Left lung (tissue), 10 donors: ENCODE data around the gene LAS1L. TPM values are rescaled to one million over a fixed set of nuclear protein-coding genes. Genes with fewer than 3 reads are reported as not detected.

ENCODE experiments used
- ATAC-seq: fragments of 200-7000 bp; cut with Tn5 transposase; one replicate; pipeline ENCODE4 v1.9.1; 2020; ENCODE audit warnings: moderate library complexity
- DNase-seq, 4 donors: peaks; one replicate each; pipeline ENCODE4 v3.0.0-alpha.2; 2013 to 2020
- H3K27ac ChIP-seq, 2 donors: fragments of 200-600 bp; sonication (generic) in 1 of 2; one replicate each; pipeline versions ENCODE4 v1.5.0 to v1.8.0; 2020 to 2021
- H3K27me3 ChIP-seq, 2 donors: fragments of 200-600 bp; sonication (generic) in 1 of 2; one replicate each; pipeline versions ENCODE4 v1.5.0 to v1.8.0; 2020 to 2021
- H3K36me3 ChIP-seq, 2 donors: fragments of 200-600 bp; sonication (generic) in 1 of 2; one replicate each; pipeline versions ENCODE4 v1.5.0 to v1.8.0; 2020 to 2021
- H3K4me1 ChIP-seq, 2 donors: fragments of 200-600 bp; one replicate each; pipeline ENCODE4 v1.8.0; 2021
- H3K4me3 ChIP-seq, 2 donors: fragments of 200-600 bp; sonication (generic) in 1 of 2; one replicate each; pipeline versions ENCODE4 v1.5.0 to v1.8.0; 2020 to 2021; ENCODE audit warnings: mild to moderate bottlenecking in 1 of 2
- H3K9me3 ChIP-seq, 2 donors: fragments of 200-600 bp; sonication (generic) in 1 of 2; one replicate each; pipeline versions ENCODE4 v1.5.0 to v1.8.0; 2020 to 2021
- intact Hi-C, 2 donors: fragments of 100-400 bp; cut with DNase I; formaldehyde crosslinking; loops; one replicate each; pipeline versions ENCODE4 v1.11.2 to v1.14.2; 2022
- polyA plus RNA-seq, 6 donors: library from polyadenylated mRNA; unstranded; fragments of 120-200 nt; gene quantifications; one replicate each; pipeline ENCODE4 v1.2.1, GENCODE V29; 2013; ENCODE audit not compliant: insufficient read length in 6 of 6
- total RNA-seq, 2 donors: library from RNA; stranded (reverse); fragmentation: NEBNext Ultra II Directional; extraction: Animal tissue kit (Norgen Biotek cat#: 25700); gene quantifications; one replicate each; pipeline ENCODE4 v1.2.1, GENCODE V29; 2021
- TF ChIP-seq, protein P1 (sequence below), 2 donors: fragments of 200-600 bp; sonication (generic) in 1 of 2; IDR thresholded peaks; one replicate each; pipeline versions ENCODE4 v1.5.0 to v1.8.0; 2021; ENCODE audit warnings: antibody characterized with exemption in 2 of 2
- donor health status: DM: no; HTN: yes; CAD: no.
- donor health status: DM: no; HTN: no; CAD: no.

Gene LAS1L
- total and polyA plus RNA-seq, 8 donors, result 19.6 to 43.9 (median 41.7) TPM

- ATAC-seq (no peak), DNase-seq (no peak)
- no peaks in the 10 kb centered on the region for H3K9me3 ChIP-seq
- H3K36me3 ChIP-seq, result peaks cover 0 to 63% of the 10 kb centered on the region in 2 donors
- intact Hi-C loops, result no loop called here
- no peak overlapping the region for H3K27ac ChIP-seq
- no peaks in the 10 kb centered on the region for H3K4me1 ChIP-seq
- H3K27me3 ChIP-seq, result no peaks in the 10 kb centered on the region
- TF ChIP-seq, protein P1, sequence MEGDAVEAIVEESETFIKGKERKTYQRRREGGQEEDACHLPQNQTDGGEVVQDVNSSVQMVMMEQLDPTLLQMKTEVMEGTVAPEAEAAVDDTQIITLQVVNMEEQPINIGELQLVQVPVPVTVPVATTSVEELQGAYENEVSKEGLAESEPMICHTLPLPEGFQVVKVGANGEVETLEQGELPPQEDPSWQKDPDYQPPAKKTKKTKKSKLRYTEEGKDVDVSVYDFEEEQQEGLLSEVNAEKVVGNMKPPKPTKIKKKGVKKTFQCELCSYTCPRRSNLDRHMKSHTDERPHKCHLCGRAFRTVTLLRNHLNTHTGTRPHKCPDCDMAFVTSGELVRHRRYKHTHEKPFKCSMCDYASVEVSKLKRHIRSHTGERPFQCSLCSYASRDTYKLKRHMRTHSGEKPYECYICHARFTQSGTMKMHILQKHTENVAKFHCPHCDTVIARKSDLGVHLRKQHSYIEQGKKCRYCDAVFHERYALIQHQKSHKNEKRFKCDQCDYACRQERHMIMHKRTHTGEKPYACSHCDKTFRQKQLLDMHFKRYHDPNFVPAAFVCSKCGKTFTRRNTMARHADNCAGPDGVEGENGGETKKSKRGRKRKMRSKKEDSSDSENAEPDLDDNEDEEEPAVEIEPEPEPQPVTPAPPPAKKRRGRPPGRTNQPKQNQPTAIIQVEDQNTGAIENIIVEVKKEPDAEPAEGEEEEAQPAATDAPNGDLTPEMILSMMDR (IDR thresholded peaks at IDR 0.05), result no peak
- H3K4me3 ChIP-seq, result no peak overlapping the region
Measured at GRCh38 chrX:65517923-65518322, 16.7 kb downstream of the LAS1L start.

- Histone ChIP-seq H3K9me3 (no peaks in the 10 kb centered on the region), H3K36me3 (peaks cover 0 to 63% of the 10 kb centered on the region in 2 donors), H3K27me3 (no peaks in the 10 kb centered on the region), H3K4me3 (no peak overlapping the region), H3K27ac (no peak overlapping the region), H3K4me1 (no peaks in the 10 kb centered on the region)
- ATAC-seq (no peak), DNase-seq (no peak)
- intact Hi-C loops, result no loop called here
- TF ChIP-seq, protein P1 (IDR thresholded peaks at IDR 0.05), result no peak
Measured at GRCh38 chrX:65516756-65517155, 17.8 kb downstream of the LAS1L start.

GRCh38 chrX:65513610-65514009 lies 21.0 kb downstream of the LAS1L start:
- H3K4me3 ChIP-seq, result no peak overlapping the region
- no peaks in the 10 kb centered on the region for H3K9me3 ChIP-seq
- no peaks in the 10 kb centered on the region for H3K27me3 ChIP-seq
- intact Hi-C loops, result no loop called here
- TF ChIP-seq, protein P1 (IDR thresholded peaks at IDR 0.05), result no peak
- no peak overlapping the region for H3K27ac ChIP-seq
- no peak for ATAC-seq
- no peak for DNase-seq
- H3K36me3 ChIP-seq, result peaks cover 0 to 51% of the 10 kb centered on the region in 2 donors
- H3K4me1 ChIP-seq, result no peaks in the 10 kb centered on the region

GRCh38 chrX:65509400-65509799 lies 25.2 kb downstream of the LAS1L start:
- intact Hi-C loops, result no loop called here
- no peaks in the 10 kb centered on the region for H3K4me1 ChIP-seq
- no peak for ATAC-seq

GRCh38 chrX:65508851-65509250 lies 25.7 kb downstream of the LAS1L start:
- no peak for ATAC-seq
- intact Hi-C loops, result no loop called here
- Histone ChIP-seq H3K27me3 (no peaks in the 10 kb centered on the region), H3K4me1 (no peaks in the 10 kb centered on the region), H3K27ac (no peak overlapping the region), H3K36me3 (peaks cover 0 to 38% of the 10 kb centered on the region in 2 donors), H3K9me3 (no peaks in the 10 kb centered on the region), H3K4me3 (no peak overlapping the region)
- DNase-seq, result no peak
- TF ChIP-seq, protein P1 (IDR thresholded peaks at IDR 0.05), result no peak

More at GRCh38 chrX:65509400-65509799, 25.2 kb downstream of the LAS1L start:
- no peak for DNase-seq
- no peaks in the 10 kb centered on the region for H3K27me3 ChIP-seq
- TF ChIP-seq, protein P1 (IDR thresholded peaks at IDR 0.05), result no peak
- no peak overlapping the region for H3K4me3 ChIP-seq
- peaks cover 0 to 43% of the 10 kb centered on the region in 2 donors for H3K36me3 ChIP-seq
- no peaks in the 10 kb centered on the region for H3K9me3 ChIP-seq
- no peak overlapping the region for H3K27ac ChIP-seq
